NCI-H146 (cell line): ENCODE data around the gene SYT7.
A peak's percentile ranks its signal among the peaks of the same experiment; 100 is the strongest.

Source experiments
- DNase-seq: peaks from one replicate; lab custom pipeline; 2025; lab: John Stamatoyannopoulos, UW

The SYT7 gene

DNA sequence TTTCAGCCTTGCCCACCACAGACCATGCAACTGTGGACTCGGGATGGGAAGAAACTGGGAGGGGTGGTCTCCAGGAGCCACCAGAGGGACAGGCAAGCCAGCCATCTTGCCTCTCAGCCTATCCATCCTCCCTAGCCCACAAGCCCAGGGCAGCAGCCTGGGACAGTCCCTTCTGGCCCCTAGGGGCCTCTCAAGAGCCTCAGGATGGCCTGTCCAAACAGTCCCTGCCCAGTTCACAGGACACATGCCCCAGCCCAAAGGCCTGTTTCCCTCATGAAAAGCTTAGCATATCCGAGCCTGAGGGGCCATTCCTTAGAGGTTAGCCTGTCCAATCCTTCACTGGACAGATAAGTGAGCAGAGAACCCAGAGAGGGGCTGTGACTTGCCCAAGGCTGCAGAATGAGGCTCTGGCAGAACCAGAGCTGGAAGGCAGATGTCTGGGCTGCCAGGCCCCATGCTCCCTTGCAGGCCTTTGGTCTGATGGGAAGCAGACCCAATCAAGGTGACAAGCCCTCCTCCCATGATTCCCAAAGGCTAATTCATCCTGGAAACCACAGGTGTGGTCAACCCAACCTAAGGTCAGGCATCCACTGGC lies 44.1 kb downstream of the SYT7 start:
- no peak for DNase-seq

DNA sequence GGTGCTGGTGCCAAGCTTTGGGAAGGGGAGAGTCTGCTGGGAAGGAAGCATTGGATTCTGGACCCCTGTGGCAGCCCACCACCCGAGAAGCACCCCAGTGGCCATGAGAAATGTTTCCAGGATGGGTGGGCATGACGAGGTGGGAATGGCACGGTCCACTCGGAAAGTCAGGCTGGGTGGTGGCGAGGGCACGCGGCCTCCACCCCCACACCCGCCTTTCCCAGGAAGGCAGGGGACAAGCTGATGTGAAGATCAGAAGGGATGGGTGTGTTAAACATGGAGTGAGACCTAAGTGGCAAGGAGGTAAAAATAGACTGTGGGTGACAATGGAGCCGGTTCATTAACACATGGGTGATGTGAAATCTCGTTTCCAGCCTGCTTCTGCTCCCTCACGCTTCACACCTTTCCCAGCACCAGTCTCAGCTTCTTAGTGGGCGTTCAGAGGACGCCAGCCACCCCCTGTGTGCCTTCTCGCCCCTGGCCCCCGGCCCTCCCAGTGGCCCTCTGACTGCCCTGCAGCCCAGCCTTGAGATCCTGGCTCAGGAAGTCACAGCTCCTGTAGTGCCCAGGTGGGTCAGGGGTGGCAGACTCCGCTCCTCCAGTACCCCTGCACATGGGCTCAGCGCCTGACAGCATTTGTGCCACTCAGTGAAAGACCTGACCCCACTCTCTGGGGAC lies 44.7 kb downstream of the SYT7 start:
- no peak for DNase-seq

DNA sequence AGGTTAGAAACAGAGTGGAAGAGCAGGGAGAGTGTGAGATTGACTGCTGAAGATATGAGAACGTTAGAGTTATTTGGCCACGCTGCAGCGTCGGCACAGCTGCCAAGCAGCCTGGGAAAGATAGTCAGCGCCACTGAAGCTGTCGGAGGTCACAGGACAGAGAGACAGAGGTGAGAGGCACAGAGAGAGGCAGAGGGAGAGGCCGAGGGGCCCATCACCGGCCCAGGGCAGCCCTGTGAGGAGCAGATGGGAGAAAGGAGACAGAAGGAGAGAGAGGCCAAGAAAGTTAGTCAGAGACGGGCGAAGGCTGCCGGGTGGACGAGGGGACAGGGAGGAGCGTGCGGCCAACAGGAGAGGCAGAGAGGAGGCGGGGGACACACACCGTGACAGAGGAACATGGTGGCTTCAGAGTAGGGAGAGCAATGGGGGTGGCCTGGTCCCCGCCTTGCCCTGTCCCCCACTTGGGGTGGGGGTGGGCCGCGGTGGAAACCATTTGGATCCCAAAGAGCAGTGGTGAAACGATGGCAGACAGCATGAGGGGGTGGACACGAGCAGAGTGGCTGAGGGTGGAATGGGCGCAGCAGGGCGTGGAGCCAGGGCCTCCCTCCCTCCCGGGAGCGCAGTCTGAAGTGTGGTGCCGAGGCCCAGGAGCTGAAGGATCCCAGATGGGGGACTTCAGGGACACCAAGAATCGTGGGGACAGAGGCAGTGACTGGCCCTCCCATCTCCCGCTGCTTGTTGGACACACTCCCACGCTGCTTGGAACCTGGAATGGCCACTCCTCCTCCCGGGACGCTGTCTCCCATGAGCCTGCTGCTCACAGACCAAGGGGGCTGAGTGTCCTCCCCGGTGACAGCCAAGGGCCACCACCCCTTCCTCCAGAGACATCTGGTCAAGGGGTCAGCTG lies 45.7 kb downstream of the SYT7 start:
- DNase-seq: no peak

DNA sequence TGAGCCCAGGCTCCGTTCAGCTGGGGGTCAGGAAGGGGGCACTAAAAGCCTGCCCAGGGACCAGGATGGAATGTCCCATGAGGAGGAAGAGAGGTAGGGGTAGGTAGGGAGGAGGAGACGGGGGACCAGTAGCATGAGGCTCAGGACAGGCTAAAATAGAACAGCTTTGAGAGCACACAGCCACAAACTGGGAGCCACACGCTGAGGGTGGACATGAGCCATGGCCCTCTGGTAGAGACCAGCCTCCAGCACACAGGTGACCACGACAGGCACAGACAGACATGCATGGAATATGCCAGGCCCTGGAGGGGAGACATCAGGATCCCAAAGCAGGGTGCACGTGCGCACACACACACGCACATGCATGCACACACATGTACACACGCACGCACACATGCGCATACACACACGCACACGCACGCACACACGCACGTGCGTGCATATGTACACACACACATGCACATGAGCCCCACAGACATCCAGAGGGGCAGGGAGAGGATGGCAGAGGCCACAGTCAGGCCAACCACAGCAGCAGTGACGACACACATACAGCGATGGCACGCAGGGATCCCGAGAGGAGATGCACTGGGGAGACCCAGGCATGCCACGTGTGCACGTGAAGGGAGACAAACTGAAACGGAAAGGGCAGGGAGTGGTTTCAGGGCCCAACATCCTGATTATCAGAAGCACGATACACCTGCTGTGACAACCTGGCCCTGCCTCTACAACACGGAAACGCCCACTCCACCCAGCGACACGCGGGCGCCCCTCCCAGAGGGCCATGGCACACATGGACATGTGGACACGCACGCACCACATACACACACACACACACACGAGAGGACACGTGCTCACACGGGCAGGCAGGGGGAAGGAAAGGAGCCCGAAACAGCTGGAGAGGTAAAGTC lies 46.6 kb downstream of the SYT7 start:
- DNase-seq: no peak

DNA sequence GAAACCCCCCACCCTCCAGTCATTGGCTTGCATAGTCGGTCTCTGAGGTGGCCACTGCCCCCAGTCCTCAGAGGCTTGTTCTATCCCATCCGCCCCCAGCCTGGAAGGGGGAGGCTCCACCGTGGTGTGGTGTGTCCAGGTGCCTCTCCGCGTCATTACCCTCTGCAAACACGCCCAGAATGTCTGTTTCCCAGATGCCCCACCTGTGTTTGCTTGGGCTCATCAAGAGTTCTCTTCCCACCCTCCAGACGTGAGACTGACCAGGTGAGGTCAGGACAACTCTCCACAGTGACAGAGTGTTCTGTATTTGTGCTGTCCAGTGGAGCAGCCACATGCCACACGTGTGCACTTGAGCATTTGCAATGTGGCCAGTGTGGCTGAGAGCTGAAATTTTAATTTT lies 47.5 kb downstream of the SYT7 start:
- peak; percentile 95 for DNase-seq

DNA sequence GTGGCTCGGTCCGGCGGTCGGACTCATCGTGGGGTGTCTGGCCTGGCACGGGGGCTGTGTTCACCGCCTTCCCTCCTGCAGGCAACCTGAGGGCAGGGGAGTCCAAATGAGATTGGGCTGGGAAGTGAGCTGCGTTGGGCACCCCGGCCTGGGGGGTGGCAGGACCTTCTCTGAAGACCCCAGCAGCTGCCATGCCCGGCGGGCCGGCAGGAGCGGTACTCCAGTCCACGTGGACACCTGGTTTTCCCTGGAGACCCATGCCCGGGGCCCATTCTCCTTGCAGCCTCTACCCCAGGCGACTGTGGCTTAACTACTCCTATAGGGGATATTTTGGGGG lies 47.9 kb downstream of the SYT7 start:
- no peak for DNase-seq

DNA sequence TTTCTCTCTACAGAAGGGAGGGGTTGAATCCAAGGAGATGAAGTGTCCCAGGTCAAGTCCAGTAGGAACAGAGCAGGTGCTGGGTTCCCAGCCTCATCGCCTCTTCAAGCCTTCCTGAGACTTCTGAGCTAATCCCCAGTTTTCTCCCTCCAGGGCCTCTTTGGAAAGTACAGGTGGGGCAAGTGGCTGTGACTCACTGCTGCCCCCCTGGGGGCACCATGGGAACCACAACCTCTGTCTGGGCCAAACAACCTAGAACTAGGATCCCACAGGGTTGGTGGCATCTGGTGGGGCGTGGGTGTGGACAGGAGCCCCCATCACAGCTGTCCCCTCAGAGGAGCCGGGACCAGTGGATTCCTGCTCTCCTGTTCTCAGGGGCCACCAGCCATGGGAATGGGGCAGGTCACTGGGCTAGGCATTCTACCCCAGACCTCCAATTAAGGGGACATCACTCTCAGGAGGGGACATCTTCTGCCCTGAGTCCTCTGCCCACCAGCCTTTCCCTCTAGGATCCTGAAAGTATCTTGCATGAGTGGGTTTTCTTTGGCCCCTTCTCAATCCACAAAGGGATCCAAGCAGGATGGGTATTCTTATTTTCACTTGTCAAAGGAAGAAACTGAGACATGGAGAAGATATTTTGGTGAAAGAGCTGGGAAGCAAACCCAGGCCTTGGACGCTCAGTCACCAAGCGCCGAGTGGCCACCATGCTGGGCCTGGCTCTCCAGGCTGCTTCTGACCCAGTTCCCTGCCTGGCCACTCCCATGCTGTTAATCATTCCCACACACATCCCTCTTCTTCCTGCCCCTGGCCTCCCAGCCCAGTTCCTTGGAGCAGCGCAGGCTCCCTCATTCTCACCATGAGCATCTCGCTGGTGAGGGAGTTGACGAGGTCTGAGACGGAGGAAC lies 48.5 kb downstream of the SYT7 start:
- DNase-seq: peak; percentile 58

DNA sequence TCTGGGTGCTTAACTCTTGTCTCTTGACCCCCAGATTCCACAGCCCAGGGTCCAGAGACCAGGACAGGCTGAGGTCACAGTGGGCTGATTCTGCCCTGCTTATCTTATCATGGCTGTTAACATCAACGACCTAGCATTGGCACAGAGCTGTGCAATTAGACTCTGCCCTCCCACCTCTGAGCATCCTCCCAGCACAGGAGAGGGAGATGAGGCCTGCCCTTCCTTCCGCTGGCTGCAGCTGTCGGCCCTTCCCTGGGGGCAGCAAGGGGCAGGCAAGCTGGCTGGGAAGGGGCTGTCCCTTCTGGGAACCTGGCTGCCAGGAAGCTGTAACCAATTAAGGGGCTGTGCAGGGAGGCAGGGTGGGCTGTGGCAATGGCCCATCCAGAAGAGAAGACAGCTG lies 49.8 kb downstream of the SYT7 start:
- DNase-seq: no peak

DNA sequence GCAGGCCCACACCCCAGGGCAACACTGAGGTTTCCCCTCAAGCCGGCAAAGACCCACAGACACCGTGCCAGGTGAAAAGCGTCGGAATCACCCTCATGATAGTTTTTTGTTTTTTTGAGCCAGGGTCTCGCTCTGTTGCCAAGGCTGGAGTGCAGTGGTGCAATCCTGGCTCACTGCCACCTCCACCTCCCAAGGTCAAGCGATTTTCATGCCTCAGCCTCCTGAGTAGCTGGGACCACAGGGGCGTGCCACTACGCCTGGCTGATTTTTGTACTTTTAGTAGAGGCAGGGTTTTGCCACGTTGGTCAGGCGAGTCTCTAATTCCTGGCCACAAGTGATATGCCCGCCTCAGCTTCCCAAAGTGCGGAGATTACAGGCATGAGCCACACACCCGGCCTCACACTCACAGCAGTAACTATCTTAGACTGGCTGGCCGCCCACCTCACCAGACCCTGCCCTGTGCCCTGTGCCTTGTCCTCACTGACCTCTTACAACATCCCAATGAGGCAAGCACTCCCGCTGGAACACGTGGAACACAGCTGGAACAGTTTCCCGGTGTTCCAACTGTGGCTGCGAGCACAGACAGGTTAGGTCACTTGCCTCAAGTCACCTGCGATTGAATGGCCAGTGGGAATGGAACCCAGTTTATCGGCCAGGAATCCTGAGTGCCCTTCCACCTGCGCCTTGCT lies 51.2 kb downstream of the SYT7 start:
- no peak for DNase-seq

DNA sequence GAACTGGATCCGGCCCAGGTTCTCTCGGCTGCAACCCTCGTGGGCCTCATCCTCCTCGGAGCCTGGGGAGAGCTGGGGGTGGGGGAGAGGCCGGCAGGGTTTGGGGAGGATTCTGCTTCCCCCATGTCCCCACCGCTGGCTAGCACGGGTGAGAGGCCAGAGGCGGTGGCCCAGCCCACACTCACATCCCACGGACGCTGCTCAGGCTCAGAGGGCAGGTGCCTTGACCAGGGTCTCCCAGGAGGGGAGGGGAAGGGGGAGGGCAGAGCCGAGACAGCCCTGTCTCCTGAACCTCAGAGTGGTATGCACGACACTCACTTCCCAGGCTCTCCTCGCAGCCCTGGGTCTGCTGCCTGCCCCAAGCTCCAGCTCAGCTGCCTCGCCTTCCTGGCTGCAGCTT lies 52.8 kb downstream of the SYT7 start:
- DNase-seq: no peak

DNA sequence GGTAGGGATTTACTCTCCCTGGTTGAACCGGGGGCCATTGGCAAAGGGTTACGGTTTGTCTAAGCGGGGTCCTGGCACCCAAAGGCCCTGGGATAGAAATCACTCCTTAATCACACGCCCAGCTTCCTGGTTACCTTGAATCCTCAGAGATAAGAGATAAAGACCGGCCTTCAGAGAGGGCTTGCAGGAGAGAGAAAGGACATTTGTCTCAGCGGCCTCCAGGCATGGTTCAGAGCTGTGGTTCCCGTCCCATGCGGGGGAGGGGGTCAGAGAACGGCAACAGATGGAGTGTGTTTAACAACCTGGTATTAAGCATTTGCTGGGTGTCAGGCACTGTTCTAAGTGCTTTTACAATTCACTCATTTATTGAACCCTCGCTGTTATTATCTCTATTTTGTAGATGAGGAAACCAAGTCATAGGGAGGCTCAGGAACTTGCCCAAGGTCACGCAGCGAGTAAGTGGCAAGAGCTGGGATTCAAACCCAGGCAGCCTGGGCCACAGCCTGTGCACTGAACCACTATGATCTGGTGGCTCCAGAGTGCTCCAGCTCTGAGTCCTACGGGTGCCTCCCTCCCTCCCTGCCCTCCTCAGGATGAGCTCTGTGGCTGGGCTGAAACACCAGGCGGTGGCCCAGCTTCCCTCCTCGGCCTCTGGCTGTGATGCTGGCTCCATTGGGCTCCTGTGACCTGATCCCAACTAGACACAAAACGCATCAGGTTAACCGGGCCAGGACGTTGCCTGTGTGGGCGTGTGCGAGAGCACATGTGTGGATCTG lies 53.7 kb downstream of the SYT7 start:
- no peak for DNase-seq

DNA sequence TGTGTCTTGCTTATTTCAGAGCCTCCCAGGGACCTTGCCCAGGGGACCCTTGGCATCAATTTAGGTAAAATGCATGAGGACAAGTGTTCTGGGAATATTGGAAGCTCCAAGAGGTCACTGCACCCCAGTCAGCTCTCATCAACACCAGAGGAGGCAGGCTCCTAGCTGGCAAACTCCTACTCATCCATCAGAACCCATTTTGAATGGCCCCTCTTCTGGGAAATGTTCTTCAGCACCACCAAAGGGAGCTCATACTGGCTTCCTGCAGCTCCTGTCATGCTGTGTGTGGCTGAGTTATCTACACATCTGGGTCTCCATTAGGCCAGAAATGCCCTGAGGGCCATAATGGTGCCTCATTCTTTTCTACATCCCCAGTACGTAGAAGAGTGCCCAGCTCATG lies 54.6 kb downstream of the SYT7 start:
- no peak for DNase-seq

DNA sequence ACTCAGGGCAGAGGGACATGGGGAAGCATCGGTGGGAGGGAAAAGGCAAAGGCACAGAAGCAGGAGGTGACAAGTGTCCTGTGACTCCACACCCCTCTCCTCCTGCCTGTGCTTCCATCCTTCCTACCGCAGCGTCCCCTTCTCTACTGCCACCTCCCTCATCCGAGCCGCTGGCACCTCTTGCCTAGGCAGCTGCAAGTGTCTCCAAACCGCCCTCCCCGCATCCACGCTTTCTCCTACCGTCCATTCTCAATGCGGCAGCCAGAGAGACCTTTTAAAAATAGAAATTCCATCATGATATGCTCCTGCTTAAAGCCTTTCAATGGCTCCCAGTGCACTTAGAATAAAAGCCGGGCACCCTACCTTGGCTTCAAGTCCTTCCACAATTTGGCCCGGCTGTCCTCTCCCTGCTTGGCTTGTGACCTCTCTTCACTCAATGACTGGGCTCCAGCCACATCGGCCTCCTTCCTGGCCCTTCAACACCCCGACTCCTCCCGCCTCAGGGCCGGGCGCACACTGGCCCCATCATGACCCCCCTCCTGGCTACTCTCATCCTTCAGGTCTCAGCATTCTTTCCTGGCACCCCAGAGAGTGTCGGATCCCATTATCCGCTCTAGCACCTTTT lies 55.8 kb downstream of the SYT7 start:
- no peak for DNase-seq

DNA sequence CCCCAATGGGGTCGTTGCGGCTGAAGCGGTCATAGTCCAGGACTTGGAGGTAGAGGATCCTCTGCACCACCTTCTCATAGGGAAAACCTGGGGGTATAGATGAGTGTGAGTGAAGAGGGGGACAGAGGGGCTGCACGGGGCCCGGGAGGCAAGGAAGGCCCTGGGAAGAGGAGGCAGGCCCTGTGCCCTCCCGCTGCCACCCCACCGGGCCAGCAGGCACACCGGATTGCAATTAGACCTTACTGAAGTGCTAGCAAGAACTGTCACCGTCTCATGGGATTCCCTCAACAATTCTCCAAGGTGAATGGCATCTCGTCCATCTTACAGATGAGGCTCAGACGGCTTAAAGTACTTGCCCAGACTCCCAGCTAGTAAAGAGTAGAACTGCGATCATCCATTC lies 56.4 kb downstream of the SYT7 start:
- DNase-seq: no peak

DNA sequence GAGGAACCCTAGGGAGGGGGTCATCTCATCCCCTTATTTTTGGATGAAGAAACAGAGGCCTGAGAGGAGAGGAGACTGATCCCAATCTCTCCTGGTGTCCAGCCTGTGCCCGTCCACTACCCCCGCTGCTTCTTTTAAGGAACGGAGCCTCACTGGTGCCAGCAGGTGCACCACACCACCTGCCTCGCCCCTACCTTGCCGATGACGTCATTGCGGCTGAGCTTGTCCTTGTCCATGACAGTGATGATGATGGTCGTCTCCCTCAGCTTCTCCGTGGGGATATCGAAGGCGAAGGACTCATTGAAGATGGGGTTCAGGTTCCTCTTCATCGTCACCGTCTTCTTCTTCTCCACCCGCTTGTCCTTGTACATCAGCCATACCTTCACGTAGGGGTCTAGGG lies 58.0 kb downstream of the SYT7 start:
- no peak for DNase-seq

DNA sequence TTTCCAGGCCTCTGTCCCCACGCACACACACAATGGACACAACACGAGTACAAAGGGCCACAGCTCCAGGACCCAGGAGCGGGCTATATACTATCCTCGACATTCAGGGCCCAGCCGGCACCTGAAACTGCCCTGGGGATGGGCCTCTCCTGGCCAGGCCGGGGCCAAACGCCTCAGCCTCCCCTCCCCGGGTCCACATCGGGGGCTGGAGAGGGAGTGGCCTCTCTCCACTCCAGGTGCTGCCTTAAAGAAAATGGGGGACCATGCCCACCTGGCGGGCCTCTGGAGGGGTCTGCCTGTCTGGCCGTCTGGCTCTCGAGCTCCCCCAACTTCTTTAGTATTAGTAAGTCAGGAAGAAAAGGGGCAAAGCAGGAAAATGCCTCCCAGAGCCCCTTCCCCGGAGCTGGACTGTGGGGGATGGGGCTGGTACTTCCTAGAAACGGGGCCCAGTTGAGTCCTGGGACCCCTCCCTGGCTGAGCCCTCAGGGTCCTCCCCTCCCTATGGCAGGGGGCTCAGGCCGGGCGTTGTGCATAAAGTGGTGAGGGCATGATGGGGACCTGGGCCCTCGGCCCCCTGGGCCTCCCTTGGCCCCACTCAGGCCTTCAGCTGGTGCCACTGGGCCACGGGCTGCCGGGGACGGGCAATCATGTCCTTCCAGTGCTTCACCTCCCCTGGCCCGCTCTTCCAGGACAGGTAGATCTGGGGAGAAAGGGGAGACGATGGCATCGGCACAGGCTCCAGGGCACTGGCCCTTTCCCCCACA lies 62.7 kb downstream of the SYT7 start:
- no peak for DNase-seq

DNA sequence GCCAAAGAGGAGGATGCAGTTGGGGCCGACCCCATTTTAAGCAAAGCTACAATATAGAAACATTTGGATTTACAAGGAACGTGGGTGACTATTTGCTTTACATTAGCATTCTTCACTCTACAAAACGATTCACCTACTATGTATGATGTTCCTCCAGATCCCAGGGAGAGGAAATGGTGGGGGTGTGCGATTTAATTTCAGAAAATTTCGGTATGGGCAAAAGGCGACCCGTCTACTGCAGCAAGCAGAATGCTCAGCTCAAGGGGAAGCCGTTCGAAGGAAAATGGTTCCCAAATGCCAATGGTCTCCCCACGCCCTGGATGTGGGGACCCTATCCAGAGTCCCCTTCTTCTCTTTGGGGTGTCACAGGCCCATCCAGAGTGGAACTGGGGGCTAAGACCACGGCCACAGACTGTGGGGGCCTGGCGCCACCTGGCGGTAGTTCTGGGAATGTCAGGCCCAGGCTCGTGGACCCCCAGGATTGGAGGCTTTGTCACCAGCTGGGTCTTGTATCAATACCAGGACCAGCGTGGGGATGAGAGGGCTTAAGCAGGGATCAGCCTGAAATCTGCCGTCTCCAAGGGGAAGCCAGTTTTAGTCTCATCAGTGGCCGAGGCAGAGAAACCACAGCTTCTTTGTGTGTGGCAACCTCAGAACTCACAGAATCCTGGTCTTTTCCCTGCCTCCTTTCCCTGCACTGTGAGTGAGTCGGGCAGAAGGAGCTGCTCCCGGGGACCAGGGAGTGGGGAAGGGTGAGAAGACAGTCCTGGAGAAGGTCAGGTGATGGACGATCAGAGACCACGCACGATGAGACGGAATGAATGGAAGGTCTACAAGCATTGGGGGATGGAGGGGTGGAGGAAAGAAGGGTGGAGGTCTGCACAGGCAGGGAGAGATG lies 64.0 kb downstream of the SYT7 start:
- DNase-seq: peak; percentile 21

DNA sequence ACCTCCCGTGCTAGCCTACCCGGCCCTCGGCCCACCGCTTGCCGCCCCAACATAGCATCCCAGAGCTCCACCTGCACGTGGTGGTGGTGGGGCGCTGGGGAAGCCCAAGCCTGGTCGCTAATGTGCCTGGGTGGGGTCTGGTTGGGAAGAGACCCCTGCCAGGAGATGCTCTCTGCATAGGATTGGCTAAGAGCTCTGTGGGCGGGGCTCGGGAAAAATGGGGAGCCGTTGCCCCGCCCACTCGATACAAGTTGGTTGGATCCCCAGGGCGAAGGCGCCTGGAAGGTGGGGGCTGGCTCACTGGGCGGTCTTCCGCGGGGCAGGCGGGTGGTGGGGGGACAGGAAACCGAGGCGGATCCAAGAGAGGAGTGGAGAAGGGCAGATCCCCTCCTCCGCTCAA lies 64.7 kb downstream of the SYT7 start:
- DNase-seq: no peak
